ENCODE results near the gene MARCHF2. TPM values are rescaled to one million over a fixed set of nuclear protein-coding genes. Genes with fewer than 3 reads are reported as not detected.
"Not testable (repeated sequence)": the region's sequence is repeated elsewhere in the genome, so short reads cannot be mapped to it uniquely, and the experiment has no call there.

Gene MARCHF2
- 16.9 and 17.5 TPM in 2 replicates for total RNA-seq

GRCh38 chr19:8412783-8413628 is at the start of gene MARCHF2:
MARCHF2 (plus strand) TSS chr19:8413305; CDS start chr19:8421841, 8,536 bp downstream.
- intact Hi-C loops (cut with micrococcal nuclease) = loop anchor here (1.0 to 2.0 kb wide), 5 partner anchors 23 to 162 kb away; partner anchors contain the start of genes ANGPTL4, HNRNPM and RAB11B

GRCh38 chr19:8363803-8364771 is 49.0 kb upstream of the MARCHF2 start, which contains the start of gene ANGPTL4:
ANGPTL4 (plus strand) TSS chr19:8364155; CDS start chr19:8364322, 167 bp downstream.
- intact Hi-C loops (cut with micrococcal nuclease) = loop anchor here (1.0 kb wide), 2 partner anchors 26 to 49 kb away; partner anchors contain the start of genes MARCHF2 and RAB11B

- intact Hi-C loops (cut with micrococcal nuclease) = no loop called here
These were observed 47.0 kb upstream of the MARCHF2 start for GRCh38 chr19:8366121-8366581.

GRCh38 chr19:8366961-8367326 is 46.2 kb upstream of the MARCHF2 start:
- intact Hi-C loops (cut with micrococcal nuclease) = no loop called here

GRCh38 chr19:8367327-8368001 is 45.6 kb upstream of the MARCHF2 start:
- intact Hi-C loops (cut with micrococcal nuclease) = no loop called here

- intact Hi-C loops (cut with micrococcal nuclease) = no loop called here
These were observed 42.7 kb upstream of the MARCHF2 start for GRCh38 chr19:8370176-8371010.

GRCh38 chr19:8371011-8371804 is 41.9 kb upstream of the MARCHF2 start:
- intact Hi-C loops (cut with micrococcal nuclease) = no loop called here

GRCh38 chr19:8373867-8374813 is 39.0 kb upstream of the MARCHF2 start:
- intact Hi-C loops (cut with micrococcal nuclease) = no loop called here

- intact Hi-C loops (cut with micrococcal nuclease) = not testable (repeated sequence)
These were observed 37.3 kb upstream of the MARCHF2 start for GRCh38 chr19:8375766-8376165.

- intact Hi-C loops (cut with micrococcal nuclease) = not testable (repeated sequence)
These were observed 36.6 kb upstream of the MARCHF2 start for GRCh38 chr19:8376373-8376974.

GRCh38 chr19:8377598-8377997 is 35.5 kb upstream of the MARCHF2 start:
- intact Hi-C loops (cut with micrococcal nuclease) = no loop called here

- intact Hi-C loops (cut with micrococcal nuclease) = not testable (repeated sequence)
These were observed 33.8 kb upstream of the MARCHF2 start for GRCh38 chr19:8379156-8379891.

GRCh38 chr19:8384569-8384968 is 28.5 kb upstream of the MARCHF2 start:
- intact Hi-C loops (cut with micrococcal nuclease) = not testable (repeated sequence)

- intact Hi-C loops (cut with micrococcal nuclease) = not testable (repeated sequence)
These were observed 28.0 kb upstream of the MARCHF2 start for GRCh38 chr19:8385103-8385502.

GRCh38 chr19:8385566-8385965 is 27.5 kb upstream of the MARCHF2 start:
- intact Hi-C loops (cut with micrococcal nuclease) = not testable (repeated sequence)

GRCh38 chr19:8386419-8386818 is 26.7 kb upstream of the MARCHF2 start:
- intact Hi-C loops (cut with micrococcal nuclease) = not testable (repeated sequence)

GRCh38 chr19:8386990-8387389 is 26.1 kb upstream of the MARCHF2 start:
- intact Hi-C loops (cut with micrococcal nuclease) = no loop called here

All from T-helper 2 cell treated with Interferon-gamma antibody and Interleukin-4, amounts not matched to agents 100 ng/mL and 5 ng/mL, for 36 hours (primary cell).